NK-92 treated with Interleukin-12 subunit alpha and Interleukin-12 subunit beta, amount 100 ng/mL, for 24 hours (cell line): ENCODE measurements around the gene ZBTB17.
"Not testable (repeated sequence)": the region's sequence is repeated elsewhere in the genome, so short reads cannot be mapped to it uniquely, and the experiment has no call there.

Experiments
- DNase-seq: peaks from one replicate; lab custom pipeline; 2025; lab: John Stamatoyannopoulos, UW

Gene ZBTB17

GRCh38 chr1:15988856-15989736 lies 13.2 kb upstream of the ZBTB17 start:
- no peak for DNase-seq

DNA sequence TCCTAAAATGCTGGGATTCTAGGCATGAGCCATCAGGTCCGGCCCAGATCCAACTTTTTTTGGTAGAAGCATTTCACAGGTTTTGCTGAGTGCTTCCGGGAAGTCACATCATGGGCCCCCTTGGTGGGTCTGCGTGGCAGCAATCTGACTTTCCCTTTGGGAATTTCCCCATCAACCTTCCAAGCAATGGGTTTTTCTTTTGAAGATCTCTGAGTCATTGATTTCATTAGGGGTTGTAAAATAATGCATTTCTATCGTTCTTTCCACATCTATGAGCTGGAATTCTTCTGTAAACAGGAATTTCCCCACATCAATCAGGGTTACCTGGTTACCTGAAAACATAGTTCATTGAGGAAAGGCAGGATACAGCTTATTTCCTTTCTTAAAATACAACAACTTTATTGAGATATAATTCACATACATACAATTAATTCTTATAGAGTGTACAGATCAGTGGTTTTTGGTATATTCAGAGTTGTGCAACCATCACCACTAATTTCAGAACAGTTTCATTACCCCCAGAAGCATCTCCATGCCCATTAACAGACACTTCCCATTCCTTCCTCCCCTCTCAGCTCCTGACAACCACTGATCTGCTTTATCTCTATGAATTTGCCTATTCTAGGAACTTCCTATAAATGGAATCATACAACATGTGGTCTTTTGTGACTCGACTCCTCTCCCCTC lies 9.9 kb upstream of the ZBTB17 start:
- DNase-seq: no peak

DNA sequence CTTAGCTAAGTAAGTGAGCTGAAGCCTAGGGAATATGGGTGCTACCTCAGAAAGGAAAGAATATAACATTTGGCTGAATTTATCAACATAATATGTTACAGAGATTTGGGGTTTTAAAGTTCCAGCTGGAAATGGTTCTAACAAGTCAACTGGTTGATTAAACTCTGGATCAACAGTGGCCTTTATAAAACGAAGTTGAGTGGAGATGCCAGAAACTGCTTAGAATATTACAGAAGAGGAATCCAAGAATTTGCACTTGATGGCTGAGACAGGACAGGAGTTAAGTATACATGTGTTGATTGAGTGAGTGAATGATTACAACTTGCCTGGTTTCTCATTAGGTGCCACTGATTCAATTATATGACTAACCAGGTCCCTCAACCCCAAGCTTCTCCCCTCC lies 7.4 kb upstream of the ZBTB17 start:
- no peak for DNase-seq

DNA sequence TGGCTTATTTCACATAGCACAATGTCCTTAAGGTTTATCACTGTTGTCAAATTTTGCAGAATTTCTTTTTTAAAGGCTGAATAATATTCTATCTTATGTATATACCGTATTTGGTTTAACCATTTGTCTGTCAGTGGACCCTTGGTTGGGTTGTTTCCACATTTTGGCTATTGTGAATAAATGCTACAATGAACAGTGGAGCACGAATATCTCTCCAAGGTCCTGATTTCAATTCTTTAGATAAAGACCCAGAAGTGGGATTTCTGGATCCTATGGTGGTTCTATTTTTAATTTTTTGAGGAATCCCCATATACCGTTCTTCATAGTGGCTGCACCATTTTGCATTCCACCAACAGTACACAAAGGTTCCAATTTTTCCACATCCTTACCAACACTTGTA lies 5.8 kb upstream of the ZBTB17 start:
- DNase-seq: no peak

GRCh38 chr1:15977947-15978346 lies 2.0 kb upstream of the ZBTB17 start:
- DNase-seq: not testable (repeated sequence)

GRCh38 chr1:15975358-15975804 lies 520 bp downstream of the ZBTB17 start:
- peak; percentile 67 for DNase-seq

- no peak for DNase-seq
These were observed 1.0 kb downstream of the ZBTB17 start for GRCh38 chr1:15974855-15975254.

DNA sequence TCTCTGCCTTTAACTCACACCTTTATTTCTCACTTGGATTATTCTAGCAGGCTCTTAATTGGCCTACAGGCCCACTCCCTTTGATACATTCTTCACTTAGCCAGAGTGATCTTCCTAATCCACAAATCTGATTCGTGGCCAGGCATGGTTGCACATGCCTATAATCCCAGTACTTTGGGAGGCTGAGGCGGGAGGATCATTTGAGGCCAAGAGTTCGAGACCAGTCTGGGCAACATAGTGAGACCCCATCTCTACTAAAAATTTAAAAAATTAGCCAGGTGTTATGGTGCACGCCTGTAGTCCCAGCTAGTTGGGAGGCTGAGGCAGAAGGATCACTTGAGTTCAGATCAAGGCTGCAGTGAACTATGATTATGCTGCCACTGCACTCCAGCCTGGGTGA lies 2.1 kb downstream of the ZBTB17 start:
- DNase-seq: no peak

DNA sequence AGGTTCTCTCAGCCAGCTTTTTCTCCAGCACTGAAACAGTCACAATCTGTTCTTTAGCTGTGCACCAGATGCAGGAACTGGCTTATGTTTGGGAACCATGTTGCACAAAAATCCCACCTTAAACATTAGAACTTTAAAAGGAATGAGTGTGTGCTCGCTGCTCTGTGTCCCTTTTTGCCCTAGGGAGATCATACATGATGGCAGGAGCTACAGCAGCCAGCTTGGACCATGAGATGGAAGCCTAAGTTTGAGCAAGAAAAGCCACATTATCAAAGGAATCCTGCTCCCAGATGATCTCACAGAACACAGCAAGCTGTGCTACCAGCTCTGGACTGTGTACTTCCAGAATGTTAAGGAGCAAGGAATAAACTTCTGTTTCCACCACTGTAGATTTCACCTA lies 3.5 kb downstream of the ZBTB17 start:
- DNase-seq: no peak

- DNase-seq: no peak
These were observed 5.0 kb downstream of the ZBTB17 start for GRCh38 chr1:15970911-15971310.

- no peak for DNase-seq
These were observed 6.5 kb downstream of the ZBTB17 start for GRCh38 chr1:15969321-15969880.

DNA sequence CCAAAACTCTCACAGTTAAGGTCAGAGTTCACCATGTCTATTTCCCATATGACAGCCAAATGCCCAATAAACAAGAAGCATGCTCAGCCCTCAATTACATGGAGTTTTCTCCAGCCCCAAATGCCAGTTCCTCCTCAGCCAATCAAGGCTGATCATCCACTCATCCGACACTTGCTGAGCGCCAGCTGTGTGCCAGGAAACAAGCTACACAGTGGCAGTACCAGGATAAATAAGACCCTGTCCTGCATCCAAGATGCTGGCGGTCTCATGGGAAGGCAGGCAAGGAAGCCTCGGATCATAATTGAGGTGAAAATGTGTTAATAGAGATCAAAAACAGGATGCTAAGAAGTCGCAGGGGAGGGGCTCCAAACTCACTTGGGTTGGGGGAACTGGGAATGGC lies 7.7 kb downstream of the ZBTB17 start:
- DNase-seq: no peak

- DNase-seq: no peak
These were observed 9.0 kb downstream of the ZBTB17 start for GRCh38 chr1:15966956-15967344.

DNA sequence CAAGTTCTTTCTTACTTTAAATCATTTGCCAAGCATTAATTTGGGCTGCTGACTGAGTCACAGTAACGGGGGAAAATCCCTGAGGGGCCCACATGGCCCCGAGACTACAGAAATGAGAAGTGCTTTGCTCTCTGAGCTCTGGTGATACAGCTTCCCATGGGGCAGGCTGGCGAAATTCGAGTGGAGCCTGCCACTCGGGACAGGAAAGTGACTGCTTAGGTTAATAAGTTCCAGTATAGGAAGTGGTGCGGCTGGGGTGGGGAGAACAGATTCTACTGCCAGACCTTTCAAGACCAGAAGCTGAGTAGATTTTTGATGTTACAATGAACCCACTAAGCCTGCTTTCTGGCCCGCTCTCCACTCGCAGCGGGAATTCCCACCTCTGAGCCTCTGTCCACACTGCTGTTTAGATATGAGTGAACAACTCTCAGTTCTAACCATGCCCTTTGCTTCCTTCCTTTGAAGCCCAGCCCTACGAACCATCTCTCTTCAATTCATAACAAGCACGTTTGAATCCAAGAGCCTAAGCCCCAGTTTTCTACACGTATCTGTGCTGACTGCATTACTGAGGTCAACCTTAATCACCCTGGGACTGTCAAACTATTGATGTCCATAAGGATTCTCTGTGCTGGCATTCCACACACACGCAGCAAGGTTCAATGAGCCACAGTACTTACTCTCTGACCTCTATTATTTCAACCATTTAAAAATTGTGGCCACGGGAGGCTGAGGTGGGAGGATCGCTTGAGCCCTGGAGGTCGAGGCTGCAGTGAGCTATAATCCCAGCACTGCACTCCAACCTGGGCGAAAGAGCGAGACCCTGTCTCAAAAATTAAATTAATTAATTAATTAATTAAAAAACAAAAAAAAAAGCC lies 9.6 kb downstream of the ZBTB17 start:
- DNase-seq: no peak

DNA sequence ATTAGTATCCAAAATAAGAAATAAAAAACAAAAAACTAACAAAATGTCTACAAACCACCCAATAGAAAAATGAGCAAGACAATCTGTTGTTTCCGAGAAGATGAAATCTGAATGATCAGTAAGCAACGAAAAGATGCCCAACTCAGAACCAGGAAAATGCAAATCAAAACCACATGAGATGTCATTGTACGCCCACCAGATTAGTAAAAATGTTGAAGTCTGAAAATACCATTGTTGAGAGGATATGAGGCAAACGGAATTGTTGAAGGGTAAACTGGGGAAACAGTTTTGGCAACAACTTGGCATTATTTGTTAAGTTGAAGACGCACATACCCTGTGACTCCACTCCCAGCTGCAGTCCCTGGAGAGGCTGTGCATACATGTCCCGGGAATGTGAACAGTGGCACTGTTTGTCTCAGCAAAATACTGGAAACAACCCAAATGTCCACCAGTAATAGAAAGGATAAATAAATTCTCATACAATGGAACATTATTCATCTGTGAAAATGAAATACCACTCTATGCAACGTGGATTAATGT lies 10.6 kb downstream of the ZBTB17 start:
- DNase-seq: no peak

DNA sequence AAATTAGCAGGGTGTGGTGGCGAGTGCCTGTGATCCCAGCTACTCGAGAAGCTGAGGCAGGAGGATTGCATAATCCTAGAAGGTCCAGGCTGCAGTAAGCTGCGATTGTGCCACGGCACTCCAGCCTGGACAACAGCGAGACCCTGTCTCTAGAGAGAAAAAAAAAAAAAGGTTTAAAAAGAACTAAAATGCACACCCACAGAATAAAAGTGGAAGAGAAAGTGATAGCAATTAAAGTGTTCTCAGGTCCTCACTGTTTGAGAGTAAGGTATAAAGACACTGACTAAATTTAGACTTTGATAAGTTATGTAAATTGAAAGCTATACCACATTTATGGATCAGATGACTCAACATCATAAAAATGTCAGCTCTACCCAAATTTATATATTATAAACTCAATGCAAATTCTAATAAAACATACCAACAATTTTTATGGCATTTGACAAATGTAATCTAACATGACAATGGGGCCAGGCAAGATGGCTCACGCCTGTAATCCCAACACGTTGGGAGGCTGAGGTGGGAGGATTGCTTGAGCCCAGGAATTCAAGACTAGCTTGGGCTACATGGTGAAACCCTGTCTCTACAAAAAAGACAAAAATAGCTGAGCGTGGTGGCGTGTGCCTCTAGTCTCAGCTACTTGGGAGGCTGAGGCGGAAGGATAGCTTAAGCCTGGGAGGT lies 11.8 kb downstream of the ZBTB17 start:
- no peak for DNase-seq

GRCh38 chr1:15963363-15963967 lies 12.4 kb downstream of the ZBTB17 start:
- DNase-seq: no peak

- no peak for DNase-seq
These were observed 13.1 kb downstream of the ZBTB17 start for GRCh38 chr1:15962671-15963362.

DNA sequence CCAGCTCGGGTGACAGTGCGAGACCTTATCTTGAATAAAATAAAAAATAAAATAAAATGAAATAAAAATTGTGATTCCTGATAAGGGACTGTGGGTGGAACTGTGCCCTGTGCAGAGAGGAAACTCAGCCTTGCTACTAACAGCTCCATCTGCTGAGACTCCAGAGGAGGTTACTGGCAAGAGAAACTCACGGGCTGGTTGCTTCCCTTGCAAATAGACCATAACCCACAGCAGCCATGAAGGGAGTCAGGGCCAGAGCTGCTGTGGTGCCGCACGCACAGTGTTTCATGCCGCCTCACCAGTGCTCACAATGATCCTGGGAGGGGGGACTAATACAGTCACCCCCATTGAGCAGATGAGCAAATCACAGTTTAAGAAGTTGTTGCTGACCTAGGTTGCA lies 13.7 kb downstream of the ZBTB17 start:
- DNase-seq: no peak

GRCh38 chr1:15961492-15961891 lies 14.4 kb downstream of the ZBTB17 start:
- DNase-seq: no peak
